Right lobe of liver (tissue), 6 donors: ENCODE data around the gene PHACTR2. TPM values are rescaled to one million over a fixed set of nuclear protein-coding genes. Genes with fewer than 3 reads are reported as not detected.
"Not testable (repeated sequence)": the region's sequence is repeated elsewhere in the genome, so short reads cannot be mapped to it uniquely, and the experiment has no call there.

Experiments
- ATAC-seq, 4 donors: fragments of 200-7000 bp; cut with Tn5 transposase; one replicate each; pipeline ENCODE4 v1.9.1; 2020; ENCODE audit warnings: mild to moderate bottlenecking in 4 of 4, moderate library complexity in 4 of 4
- DNase-seq, 3 donors: peaks; one replicate each; pipeline ENCODE4 v3.0.0-alpha.2; 2020
- H3K27ac ChIP-seq, 3 donors: fragments of 200-600 bp; one replicate each; pipeline ENCODE4 v1.8.0; 2022
- H3K27me3 ChIP-seq, 2 donors: fragments of 200-600 bp; one replicate each; pipeline ENCODE4 v1.8.0; 2022
- H3K36me3 ChIP-seq, 4 donors: fragments of 200-600 bp; sonication (generic) in 1 of 4; one replicate each; pipeline versions ENCODE4 v1.5.1 to v1.8.0; 2017 to 2022; ENCODE audit warnings: control low read depth in 1 of 4
- H3K4me1 ChIP-seq, 4 donors: fragments of 200-600 bp; sonication (generic) in 1 of 4; one replicate each; pipeline versions ENCODE4 v1.5.1 to v1.8.0; 2017 to 2022; ENCODE audit warnings: control low read depth in 1 of 4
- H3K4me3 ChIP-seq, 3 donors: fragments of 200-600 bp; one replicate each; pipeline ENCODE4 v1.8.0; 2022
- H3K9me3 ChIP-seq, 4 donors: fragments of 200-600 bp; sonication (generic) in 1 of 4; one replicate each; pipeline versions ENCODE4 v1.5.1 to v1.8.0; 2017 to 2022; ENCODE audit warnings: control low read depth in 1 of 4
- CTCF ChIP-seq, 4 donors: fragments of 200-600 bp in 3 of 4; fragments of 450-650 bp in 1 of 4; IDR thresholded peaks; one replicate each; pipeline versions ENCODE4 v1.5.1 to v1.8.0; 2016 to 2022; ENCODE audit warnings: antibody characterized with exemption in 4 of 4, mild to moderate bottlenecking in 2 of 4
- POLR2A ChIP-seq: fragments of 450-650 bp; IDR thresholded peaks from one replicate; pipeline ENCODE4 v1.6.1; 2017; ENCODE audit warnings: antibody characterized with exemption, mild to moderate bottlenecking
- WGBS: methylation state at CpG from one replicate; pipeline ENCODE4 v1.1.6; 2018; ENCODE audit warnings: low coverage, low lambda C conversion rate; ENCODE audit not compliant: insufficient coverage; ENCODE audit errors: missing lambda C conversion rate; 5-methylcytosine and 5-hydroxymethylcytosine counted together
- intact Hi-C, 2 donors: fragments of 100-400 bp; cut with DNase I; formaldehyde crosslinking; loops; one replicate each; pipeline versions ENCODE4 v1.11.2 to v1.14.1; 2022
- total RNA-seq, 6 experiments: library from RNA; depleted of rRNA in 2 of 6; stranded (reverse); fragments of >200 nt in 2 of 6; fragmentation: NEBNext Ultra II Directional in 3 of 6; extraction: Animal tissue kit (Norgen Biotek cat#: 25700) in 3 of 6; gene quantifications; one replicate each; pipeline versions ENCODE4 v1.1.0 to v1.2.4, GENCODE V29; 2016 to 2023
- donor health status: DM: no; HTN: yes; CAD: no.
- donor health status: DM: no; HTN: no; CAD: no.
- donor health status: DM: no; HTN: no; CAD: no.
- donor health status: DM: no; HTN: yes; CAD: no.
- donor health status: DM: no; HTN: yes; CAD: no.

The PHACTR2 gene
- total RNA-seq, 6 experiments from 2014 or later: 14.0 to 62.7 (median 20.9) TPM

- intact Hi-C loops: no loop called here
- Histone ChIP-seq H3K4me1 (no peaks in the 10 kb centered on the region), H3K36me3 (peaks cover 8 to 53% (median 29%) of the 10 kb centered on the region in 4 donors), H3K9me3 (no peaks in the 10 kb centered on the region), H3K27ac (no peak overlapping the region), H3K27me3 (no peaks in the 10 kb centered on the region), H3K4me3 (no peak overlapping the region)
- 82% methylated on average over 2 of the region's 2 CpGs for WGBS
- TF ChIP-seq CTCF (IDR thresholded peaks at IDR 0.05) (no peak), POLR2A (no peak)
- no peak for DNase-seq
- no peak for ATAC-seq
These were observed 186.0 kb downstream of the PHACTR2 start for GRCh38 chr6:143863771-143864170.

- no peaks in the 10 kb centered on the region for H3K27me3 ChIP-seq
- WGBS: 81% methylated on average over 1 of the region's 1 CpG
- no peaks in the 10 kb centered on the region for H3K9me3 ChIP-seq
- no peak within 1 kb of the TSS for H3K4me3 ChIP-seq
- intact Hi-C loops: no loop called here
- H3K4me1 ChIP-seq: no peaks in the 10 kb centered on the region
- DNase-seq (no peak), ATAC-seq (no peak)
- no peak within 1 kb of the TSS for H3K27ac ChIP-seq
- H3K36me3 ChIP-seq: peaks cover 8 to 48% (median 25%) of the 10 kb centered on the region in 4 donors
- no peak for TF ChIP-seq POLR2A
These were observed 186.5 kb downstream of the PHACTR2 start, which contains the start of gene ZC2HC1B for GRCh38 chr6:143864234-143864633. Gene ZC2HC1B (plus strand): TSS chr6:143864474. CDS start chr6:143864540, 66 bp downstream.

GRCh38 chr6:143867236-143867635 lies 189.5 kb downstream of the PHACTR2 start:
- no peak overlapping the region for H3K4me3 ChIP-seq
- TF ChIP-seq CTCF (IDR thresholded peaks at IDR 0.05) (no peak), POLR2A (no peak)
- no peak for ATAC-seq
- intact Hi-C loops: no loop called here
- H3K27ac ChIP-seq: no peak overlapping the region
- no peaks in the 10 kb centered on the region for H3K9me3 ChIP-seq
- peaks cover 0 to 20% (median 10%) of the 10 kb centered on the region in 4 donors for H3K36me3 ChIP-seq
- no peaks in the 10 kb centered on the region for H3K27me3 ChIP-seq
- no peak for DNase-seq
- H3K4me1 ChIP-seq: no peaks in the 10 kb centered on the region

GRCh38 chr6:143868808-143869207 lies 191.0 kb downstream of the PHACTR2 start:
- ATAC-seq, H3K4me3 ChIP-seq, H3K27me3 ChIP-seq, H3K36me3 ChIP-seq, intact Hi-C loops, H3K27ac ChIP-seq, H3K9me3 ChIP-seq, H3K4me1 ChIP-seq, DNase-seq: not testable (repeated sequence)
- 83% methylated on average over 3 of the region's 3 CpGs for WGBS

- ATAC-seq, H3K36me3 ChIP-seq, H3K27me3 ChIP-seq, intact Hi-C loops, H3K4me3 ChIP-seq, H3K4me1 ChIP-seq, H3K9me3 ChIP-seq, H3K27ac ChIP-seq, DNase-seq: not testable (repeated sequence)
- 50% methylated on average over 1 of the region's 1 CpG for WGBS
These were observed 193.5 kb downstream of the PHACTR2 start for GRCh38 chr6:143871202-143871730.

GRCh38 chr6:143872201-143872600 lies 194.4 kb downstream of the PHACTR2 start:
- Histone ChIP-seq H3K36me3 (no peaks in the 10 kb centered on the region), H3K4me3 (no peak overlapping the region), H3K27me3 (no peaks in the 10 kb centered on the region), H3K4me1 (no peaks in the 10 kb centered on the region), H3K27ac (no peak overlapping the region), H3K9me3 (no peaks in the 10 kb centered on the region)
- ATAC-seq: no peak
- intact Hi-C loops: no loop called here
- TF ChIP-seq POLR2A: no peak
- TF ChIP-seq CTCF (IDR thresholded peaks at IDR 0.05): no peak
- DNase-seq: no peak
- 81% methylated on average over 2 of the region's 2 CpGs for WGBS

GRCh38 chr6:143873600-143873999 lies 195.8 kb downstream of the PHACTR2 start:
- 100% methylated on average over 1 of the region's 4 CpGs for WGBS
- DNase-seq, H3K9me3 ChIP-seq: not testable (repeated sequence)

GRCh38 chr6:143874503-143874902 lies 196.7 kb downstream of the PHACTR2 start:
- H3K4me3 ChIP-seq, H3K36me3 ChIP-seq, H3K4me1 ChIP-seq, H3K9me3 ChIP-seq, H3K27me3 ChIP-seq, DNase-seq, ATAC-seq, intact Hi-C loops, H3K27ac ChIP-seq: not testable (repeated sequence)

More at GRCh38 chr6:143873600-143873999, 195.8 kb downstream of the PHACTR2 start:
- H3K27me3 ChIP-seq, H3K27ac ChIP-seq, H3K36me3 ChIP-seq, intact Hi-C loops, ATAC-seq, H3K4me1 ChIP-seq, H3K4me3 ChIP-seq: not testable (repeated sequence)
